Stimulated activated naive CD4-positive, alpha-beta T cell treated with Interleukin-2 at 50 U/mL for 16 hours (primary cell): ENCODE measurements around the gene SLC4A7.
"Not testable (repeated sequence)": the region's sequence is repeated elsewhere in the genome, so short reads cannot be mapped to it uniquely, and the experiment has no call there.

Experiments used
- DNase-seq: peaks from one replicate; lab custom pipeline; 2025; lab: John Stamatoyannopoulos, UW

SLC4A7 gene

DNA sequence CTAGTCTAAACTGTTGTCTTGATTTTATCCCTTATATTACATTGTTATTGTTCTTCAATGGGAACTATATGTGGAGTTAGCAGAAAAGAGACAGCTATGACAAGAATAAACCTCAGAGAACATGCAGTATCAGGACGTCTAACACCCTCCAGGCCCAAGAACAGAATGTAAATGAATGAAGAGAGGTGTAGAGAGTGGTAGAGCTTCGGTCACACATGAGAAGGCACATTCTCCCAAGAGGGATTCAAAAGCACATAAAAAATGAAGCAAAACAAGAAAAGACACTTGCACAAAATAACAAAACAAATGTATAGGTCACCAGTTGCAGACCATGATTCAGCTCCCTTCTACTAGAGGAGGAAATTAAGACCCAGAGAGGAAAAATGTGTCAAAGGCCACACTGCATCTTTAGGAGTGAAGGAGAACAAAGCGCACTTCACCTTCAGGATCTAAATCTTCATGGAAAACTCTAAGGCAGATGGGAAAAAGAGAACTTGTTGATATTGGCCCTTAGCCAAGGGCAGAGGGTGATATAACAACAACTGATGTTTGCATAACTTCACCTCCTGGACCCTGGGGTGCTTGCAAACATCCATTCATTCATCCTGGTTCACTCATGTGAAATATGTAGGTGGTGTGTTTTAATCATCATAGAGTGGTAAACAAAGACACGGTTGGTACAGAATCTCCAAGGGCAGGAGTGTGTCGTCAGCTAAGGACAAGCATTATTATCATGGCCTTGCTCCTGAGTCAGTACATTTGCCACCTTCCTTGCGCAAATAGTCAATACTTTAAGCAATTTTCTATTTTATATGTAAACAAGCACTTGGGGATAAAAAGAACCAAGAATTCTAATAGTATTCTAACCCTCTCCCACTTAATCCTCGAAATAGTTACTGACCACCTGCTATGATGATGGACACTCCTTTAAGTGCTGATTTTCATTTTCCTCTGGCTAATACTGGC lies 123.8 kb downstream of the SLC4A7 start:
- no peak for DNase-seq

DNA sequence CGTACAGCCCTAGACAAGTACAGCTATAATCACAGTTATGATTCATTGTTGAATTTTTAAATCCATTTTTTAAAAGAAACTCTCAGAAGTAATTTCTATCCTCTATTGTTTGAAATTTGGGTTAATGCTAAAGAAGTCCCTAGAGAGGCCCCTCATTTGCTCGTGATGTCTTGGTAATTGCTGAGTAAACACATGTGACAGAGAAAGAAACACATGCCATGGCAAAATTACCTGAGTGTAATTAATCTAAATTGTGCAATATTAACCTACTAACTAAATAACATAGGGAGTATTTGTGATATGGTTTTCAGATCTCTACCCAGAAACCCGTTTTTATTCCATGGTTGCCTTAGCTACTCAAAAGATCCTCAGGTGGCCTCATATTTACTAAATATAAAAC lies 125.8 kb downstream of the SLC4A7 start:
- DNase-seq: no peak

DNA sequence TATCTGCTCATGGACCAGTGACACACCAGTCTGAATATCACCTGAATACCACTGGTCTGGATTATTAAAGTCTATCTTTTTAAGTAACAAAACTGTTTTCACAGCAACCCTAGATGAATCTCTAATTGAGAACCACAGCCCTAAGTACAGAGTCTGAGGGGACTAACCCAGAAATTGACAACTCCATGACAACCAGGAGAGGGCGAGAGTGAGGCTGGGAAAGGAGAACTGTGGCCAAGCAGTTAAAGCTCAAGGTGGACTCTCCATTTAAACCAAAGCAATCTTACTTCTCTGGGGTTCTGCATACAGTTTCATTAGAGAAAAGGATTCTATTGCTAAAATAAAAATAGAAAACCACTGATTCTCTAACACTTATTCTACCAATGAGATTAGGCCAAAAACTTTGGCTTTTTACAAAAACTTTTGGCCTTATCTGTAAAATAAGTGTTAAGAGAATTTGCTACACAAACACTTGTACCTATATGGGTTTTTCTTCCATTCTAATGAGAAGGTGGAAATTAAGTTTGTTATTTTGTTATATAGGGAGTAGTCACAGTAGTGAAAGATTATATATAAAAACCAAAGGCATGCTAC lies 126.4 kb downstream of the SLC4A7 start:
- peak; percentile 47 for DNase-seq

DNA sequence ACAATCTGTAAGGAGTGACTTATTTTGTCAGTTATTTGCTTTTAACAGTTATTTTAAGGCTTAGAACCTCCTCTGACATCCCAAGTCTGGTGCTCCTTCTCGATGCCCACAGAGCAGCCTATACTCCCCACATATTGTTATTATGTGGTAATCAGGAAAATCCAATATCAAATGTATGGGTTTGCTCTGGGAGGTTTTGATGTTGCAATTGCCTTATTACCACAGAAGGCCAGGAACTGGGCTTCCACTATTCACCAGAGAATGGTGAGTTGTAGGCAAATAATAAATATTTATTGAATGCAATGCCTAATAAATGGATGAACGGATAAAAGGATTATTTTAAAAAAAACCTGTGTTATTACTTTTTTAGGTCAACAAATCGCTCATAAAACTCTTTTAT lies 127.2 kb downstream of the SLC4A7 start:
- DNase-seq: no peak

DNA sequence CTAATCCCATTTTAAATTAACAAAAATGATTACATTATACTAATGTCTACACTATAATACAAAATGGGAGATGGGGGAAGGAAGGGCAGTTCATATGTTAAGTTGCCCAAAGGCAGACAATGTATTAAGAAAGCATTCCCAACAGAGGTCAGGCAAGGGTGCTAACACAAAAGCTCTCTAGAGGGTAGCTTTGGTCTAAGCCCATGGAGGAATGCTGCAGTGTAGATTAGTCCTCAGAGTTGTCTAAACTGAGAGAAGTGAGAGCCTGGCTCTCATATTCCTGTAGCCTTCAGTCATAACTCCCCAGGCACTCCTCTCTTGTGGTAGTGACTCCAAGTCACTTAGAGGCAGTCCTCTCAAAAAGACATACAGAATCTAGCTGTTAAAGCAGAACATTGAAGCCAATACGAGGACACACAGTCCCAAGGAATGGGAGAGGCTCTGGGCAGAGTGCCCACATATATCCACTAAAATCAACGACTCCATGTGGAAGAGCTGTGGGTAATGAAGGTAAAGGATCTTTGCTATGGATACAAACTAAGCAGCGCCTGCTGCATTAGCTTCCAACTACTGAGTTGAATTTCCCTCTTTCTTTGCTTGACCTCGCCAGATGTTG lies 129.5 kb downstream of the SLC4A7 start:
- no peak for DNase-seq

DNA sequence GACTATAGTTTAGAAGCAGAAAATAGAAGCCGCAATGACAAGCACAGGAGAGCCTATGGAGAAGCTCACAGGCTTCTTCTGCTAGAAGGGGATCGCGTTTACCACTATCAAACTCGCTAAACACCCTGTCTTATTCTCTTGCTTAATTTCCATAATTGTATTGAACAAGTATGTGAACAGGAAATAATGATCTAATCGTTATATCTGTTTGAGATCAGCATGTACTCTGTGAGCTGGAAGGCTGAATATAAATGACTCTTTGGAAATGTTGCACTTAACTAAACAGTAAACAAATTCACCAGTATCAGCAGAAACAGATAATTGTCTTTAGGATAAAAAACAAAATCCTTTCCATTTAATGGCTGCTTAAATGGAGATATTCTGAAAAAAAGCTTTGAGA lies 130.0 kb downstream of the SLC4A7 start:
- no peak for DNase-seq

DNA sequence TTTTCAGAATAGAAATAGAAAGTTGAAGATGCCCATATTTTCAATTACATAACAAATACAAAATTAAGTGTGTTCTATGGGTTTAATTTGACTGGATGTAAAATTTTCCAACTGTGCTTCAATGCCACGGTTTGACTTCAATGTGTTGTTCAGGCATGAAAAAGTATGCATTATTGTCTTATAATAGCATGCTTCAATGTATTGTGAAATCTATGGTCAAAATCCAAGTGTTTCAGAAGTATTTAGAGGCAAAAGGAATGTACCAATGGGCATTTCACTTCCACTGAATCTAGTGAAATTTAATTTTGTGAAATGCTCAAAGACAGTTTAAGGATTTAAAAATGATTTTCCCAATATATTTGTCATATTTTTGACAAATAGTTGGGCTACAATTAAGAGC lies 131.0 kb downstream of the SLC4A7 start:
- no peak for DNase-seq

DNA sequence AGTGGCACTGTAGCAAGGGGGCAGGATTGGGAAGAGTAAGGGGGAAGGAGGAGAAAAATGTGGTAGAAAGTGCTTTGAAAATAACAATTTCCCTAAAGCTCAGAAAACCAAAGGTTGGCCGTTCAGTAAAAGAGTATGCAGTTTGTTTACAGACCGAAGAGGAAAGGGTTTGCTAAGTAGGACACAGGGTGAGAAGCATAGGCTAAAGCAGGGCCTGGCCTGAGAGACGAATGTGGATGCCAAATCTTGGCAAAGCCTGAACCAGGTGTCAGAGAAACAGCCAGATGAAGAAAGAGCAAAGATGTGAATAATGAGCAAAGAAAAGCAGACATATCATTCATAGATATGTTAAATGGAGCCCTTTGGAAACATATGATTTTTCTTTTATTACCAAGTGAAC lies 132.1 kb downstream of the SLC4A7 start:
- DNase-seq: no peak

DNA sequence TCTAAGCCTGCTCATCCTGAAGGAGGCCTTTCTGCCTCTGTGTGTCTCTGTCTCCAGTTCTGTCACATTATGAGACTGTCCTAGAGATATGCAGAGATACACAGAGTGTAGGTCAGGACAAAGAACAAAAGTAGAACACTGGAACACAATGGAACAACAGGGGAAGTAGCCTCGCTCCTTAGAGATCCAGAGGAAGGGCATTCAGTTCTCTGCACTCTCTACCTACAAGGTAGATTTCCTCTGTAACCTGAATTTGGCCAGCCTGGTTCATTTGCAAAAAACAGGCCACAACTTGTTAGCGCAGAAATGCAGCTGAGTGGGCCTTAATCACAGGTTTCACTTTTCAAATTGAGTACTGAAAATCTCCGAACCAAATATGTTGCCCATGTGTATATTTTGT lies 134.4 kb downstream of the SLC4A7 start:
- no peak for DNase-seq

DNA sequence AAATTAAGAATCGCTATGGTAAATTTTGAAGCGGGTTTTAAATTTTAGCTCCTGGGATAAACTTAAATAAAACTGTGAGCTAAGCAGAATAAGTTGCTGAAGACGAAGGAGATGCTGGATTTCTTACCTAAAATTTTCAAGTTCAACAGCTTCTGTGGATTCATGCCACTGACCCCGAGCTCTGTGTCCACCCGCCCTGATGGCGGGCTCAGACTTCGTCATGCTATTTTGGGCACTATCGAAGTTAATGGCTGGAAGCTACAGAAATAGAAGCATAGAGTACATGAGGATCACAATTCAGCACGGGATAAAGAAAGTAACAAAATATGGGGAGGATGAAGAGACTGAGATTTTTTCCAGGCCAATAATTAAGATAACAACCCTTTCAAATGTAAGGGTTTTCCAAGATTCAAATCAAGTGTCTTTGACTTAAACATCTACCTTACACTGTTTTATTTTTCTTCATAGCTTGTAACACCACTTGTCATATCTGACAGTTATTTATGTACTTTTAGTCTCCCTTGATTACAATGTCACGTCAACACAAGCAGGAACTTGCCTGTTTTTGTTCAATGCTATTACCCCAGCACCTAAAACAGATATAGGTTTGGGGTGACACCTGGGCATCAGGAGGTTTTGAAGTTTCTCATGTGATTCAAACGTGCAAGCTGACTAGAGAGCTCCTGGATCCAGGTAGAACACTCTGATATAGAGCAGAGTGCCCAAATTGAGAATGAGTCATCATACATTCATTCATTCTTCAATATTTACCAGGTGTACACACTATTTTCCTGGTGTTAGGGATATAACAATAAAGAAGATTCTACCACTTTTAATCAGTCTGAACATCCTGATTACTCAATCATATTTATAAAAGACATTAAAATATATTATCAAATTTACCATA lies 138.0 kb downstream of the SLC4A7 start:
- no peak for DNase-seq

DNA sequence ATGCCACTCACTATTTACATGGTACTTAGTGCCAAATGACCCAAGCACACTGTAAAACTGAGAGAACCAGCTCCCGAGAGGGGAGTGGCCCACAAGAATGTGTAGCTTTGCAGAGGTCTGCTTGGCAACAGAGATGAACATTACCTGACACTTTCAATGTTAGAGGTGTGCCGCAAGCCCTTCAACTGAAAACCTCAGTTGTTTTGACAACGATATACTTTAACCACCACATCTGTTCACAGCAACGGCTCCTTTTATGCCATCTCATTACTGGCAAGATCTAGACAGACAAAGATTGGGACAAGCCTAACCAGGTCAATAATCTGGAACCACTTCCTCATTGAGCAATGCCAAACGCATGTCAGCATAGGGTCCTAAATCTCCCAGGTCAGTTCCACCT lies 138.7 kb downstream of the SLC4A7 start:
- DNase-seq: no peak

DNA sequence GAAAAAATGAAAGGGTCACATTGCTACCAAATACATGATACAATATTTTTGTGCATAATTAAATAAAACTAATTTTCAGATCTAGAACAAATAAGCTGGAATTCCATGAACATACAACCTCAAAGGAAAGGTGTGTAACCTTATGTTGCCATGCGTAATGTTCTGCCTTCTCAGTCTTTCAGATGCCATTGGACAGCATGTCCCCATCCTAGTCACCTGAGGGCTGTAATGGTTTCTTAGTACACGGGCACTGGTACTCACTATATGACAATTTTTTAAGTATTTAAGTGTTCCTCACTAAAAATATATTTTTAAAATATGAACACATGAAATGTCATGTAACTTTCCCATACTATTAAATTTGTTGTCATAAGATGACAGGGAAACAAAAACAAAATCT lies 139.1 kb downstream of the SLC4A7 start:
- DNase-seq: no peak

DNA sequence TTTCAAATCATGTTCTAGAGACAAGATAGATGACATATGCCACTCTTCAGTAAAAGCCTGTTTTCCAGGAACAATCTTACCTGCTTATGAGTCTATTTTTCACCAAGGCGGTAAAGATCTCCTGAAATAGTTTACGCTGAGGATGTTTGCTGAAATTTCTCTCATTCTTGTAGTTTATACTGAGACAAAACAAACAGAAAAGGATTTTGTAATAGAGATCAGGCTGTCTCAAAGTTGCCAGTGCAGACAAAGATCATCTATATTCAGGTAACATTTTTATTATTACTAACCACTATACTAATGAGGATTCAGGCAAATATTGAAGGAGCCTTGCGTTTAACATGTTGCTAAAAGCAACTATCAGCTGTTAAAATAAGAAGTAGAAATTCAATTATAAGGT lies 140.0 kb downstream of the SLC4A7 start:
- no peak for DNase-seq

DNA sequence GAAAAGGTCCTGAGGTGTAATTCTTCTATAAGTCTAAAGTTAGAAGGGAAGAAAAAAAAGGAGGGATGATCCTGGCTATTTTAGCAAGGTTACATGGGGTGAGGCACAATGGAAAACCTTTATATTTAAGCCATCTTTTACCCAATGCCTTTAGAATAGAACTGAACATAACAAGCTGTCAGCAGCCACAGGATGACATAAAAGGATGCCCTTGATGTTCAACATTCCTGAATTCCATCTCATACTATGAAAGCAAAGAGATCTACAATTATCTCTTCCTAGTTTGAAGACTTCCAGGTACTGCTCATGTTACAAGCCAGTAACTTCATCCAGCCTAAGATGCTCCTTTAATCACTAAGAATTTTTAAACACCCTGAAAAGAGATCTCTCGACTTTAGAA lies 141.9 kb downstream of the SLC4A7 start:
- DNase-seq: no peak

DNA sequence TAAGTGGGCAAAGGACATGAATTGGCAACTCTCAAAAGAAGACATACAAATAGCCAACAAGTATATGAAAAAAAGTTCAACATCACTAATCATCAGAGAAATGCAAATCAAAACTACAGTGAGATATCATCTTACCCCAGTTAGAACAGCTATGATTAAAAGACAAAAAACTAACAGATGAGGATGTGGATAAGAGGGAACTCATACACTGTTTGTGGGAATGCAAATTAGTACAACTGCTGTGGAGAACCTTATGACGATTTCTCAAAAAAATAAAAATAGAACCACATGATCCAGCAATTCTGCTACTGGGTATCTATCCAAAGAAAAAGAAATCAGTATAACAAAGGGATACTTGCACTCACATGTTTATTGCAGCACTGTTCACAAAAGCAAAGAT lies 143.7 kb downstream of the SLC4A7 start:
- no peak for DNase-seq

DNA sequence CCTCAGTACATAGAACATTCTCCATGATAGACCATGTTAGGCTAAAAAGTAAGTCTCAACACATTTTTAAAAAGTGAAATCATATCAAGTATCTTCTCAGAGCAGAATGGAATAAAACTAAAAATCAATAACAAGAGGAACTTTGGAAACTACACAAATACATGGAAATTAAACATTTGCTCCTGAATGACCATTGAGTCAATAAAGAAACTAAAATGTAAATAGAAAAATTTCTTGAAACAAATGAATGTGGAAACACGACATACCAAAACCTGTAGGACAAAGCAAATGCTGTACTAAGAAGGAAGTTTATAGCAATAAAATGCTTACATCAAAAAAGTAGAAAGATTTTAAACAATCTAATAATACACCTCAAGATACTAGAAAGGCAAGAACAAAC lies 148.6 kb downstream of the SLC4A7 start:
- DNase-seq: no peak

DNA sequence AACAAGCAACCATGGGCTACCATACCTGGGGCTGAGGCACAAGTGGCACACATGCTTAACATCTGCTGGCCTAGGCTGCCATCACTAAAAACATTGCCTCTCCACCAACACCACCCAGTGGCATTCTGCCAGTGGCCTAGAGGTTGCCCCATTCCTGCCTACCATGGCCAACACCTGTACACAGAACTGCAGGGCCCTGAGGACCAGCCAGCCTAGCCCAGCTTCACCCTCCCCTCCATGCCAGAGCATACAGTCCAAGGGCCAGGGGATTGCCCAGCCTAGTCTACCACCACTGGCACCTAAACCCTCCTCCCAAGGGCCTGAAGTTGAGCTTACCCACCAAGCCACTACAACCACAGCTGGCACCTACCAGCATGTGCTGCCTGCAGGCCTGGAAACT lies 150.3 kb downstream of the SLC4A7 start:
- DNase-seq: no peak

DNA sequence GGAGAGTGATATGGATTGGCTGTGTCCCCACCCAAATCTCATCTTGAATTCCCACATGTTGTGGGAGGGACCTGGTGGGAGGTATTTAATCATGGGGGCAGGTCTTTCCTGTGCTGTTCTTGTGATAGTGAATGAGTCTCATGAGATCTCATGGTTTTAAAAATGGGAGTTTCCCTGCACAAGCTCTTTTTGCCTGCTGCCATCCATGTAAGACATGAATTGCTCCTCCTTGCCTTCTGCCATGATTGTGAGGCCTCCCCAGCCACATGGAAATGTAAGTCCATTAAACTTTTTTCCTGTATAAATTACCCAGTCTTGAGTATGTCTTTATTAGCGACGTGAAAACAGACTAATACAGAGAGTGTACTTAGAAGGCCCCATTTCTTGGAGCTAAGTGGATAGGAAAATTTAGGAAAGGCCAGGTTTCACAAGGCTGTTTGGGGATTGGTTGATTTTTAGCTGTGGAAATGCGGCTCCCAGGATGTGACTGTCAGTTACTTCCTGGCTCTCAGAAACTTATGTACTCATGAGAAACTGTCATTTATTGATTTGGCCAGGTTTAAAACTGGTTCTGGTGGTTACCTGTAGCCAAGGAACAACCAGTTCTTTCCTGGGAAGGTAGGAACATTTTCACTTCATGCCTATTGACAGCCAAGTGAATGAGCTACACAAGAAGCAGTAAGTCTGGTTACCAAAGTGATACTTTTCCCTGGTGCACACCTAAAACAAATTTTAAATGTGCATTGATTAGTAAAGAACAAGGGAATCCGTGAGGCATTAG lies 155.0 kb downstream of the SLC4A7 start:
- not testable (repeated sequence) for DNase-seq

DNA sequence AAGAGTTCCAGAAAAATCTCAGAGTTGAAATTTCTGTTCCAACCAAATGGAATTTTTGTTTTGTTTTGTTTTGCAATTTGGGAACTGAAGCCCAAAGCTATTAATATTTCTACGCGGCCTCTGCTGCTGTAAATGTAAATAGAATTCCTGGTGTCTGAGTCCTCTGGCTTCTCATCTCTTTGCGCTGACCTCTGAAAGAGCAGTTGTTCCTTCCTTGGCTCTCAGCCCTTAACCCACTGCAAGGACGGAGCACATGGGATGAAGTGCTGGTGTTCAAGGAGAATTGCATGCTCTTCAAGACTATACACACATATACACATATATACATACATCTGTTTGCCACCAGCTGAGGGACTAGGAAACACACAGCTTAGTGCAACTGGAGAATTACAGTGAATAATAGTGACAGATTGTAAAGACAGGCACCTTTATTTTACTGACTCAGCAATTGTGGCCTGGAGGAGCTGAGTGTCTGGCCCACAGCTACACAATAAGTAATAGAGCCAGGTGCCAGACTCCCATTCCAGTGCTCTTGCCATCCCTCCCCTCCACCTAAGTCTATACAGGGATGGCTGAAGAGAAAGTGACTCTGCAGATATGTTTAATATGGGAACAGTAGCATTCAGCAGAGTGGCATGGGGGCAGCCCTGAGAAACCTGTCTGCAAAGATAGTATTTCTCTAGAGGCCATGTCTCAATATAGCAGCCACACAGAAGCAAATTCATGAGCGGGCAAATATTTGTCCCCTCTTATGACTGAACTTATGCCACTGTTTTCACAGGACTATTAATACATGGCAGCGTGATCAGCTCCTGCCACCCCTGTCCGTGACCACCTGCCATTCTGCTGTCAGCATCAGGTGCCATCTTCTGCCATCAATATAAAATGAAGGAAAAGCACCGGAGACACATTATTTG lies 157.3 kb downstream of the SLC4A7 start:
- no peak for DNase-seq

DNA sequence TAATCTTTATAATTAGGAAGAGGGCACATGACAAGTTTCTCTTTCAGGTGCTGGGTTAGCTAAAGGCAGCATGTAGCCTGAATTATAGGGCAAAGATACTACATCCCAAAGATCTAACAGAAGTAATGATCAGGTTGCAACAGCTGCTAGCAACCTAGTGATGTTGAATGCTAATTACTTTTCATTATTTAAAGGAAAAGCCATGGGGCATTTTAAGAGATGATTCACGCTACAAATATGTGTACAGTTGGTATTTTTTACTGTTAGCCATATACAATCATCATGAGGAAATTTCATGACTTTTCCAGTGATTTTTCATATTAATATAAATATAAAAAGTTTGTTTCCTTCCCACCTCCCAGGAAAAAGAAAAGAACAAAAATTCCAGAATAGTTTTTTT lies 158.0 kb downstream of the SLC4A7 start:
- DNase-seq: no peak
